Naive thymus-derived CD4-positive, alpha-beta T cell (primary cell): ENCODE results near the gene ZNRF3. TPM values are rescaled to one million over a fixed set of nuclear protein-coding genes. Genes with fewer than 3 reads are reported as not detected.

Experiments used
- ATAC-seq: fragments of 150-1000 bp; cut with Tn5 transposase; 2 replicates; pipeline ENCODE4 v1.10.0; 2021; ENCODE audit warnings: mild to moderate bottlenecking, moderate library complexity
- CTCF ChIA-PET: fragments of 350-600 bp; sonication (Branson Sonifier 250); formaldehyde crosslinking; loops from one replicate; lab custom pipeline; 2021; ENCODE audit warnings: antibody characterized with exemption; lab: Charles Lee
- POLR2A ChIA-PET: fragments of 350-600 bp; sonication (Branson Sonifier 250); formaldehyde crosslinking; loops from one replicate; lab custom pipeline; 2021; ENCODE audit warnings: antibody characterized with exemption, inconsistent platforms; lab: Charles Lee
- DNase-seq, 9 donors: peaks; one replicate each; pipeline versions ENCODE4 v3.0.0 to v3.0.0-alpha.2; 2020 to 2022; ENCODE audit warnings: mixed read lengths in 1 of 9
- H3K27ac ChIP-seq: one replicate; pipeline ENCODE4 v1.7.0; 2013; ENCODE audit warnings: mild to moderate bottlenecking, low read depth, low read length, moderate library complexity
- H3K27me3 ChIP-seq, 2 donors: one replicate each; pipeline ENCODE4 v1.7.0; 2013; ENCODE audit warnings: low read length in 2 of 2, mild to moderate bottlenecking in 2 of 2, moderate library complexity in 2 of 2; ENCODE audit not compliant: control insufficient read depth in 2 of 2, insufficient read depth in 2 of 2
- H3K36me3 ChIP-seq, 3 experiments: 1 replicate in 2 of 3; 2 replicates in 1 of 3; pipeline ENCODE4 v1.7.0; 2013; ENCODE audit warnings: low read length in 3 of 3, mild to moderate bottlenecking in 3 of 3, moderate library complexity in 1 of 3; ENCODE audit not compliant: insufficient read depth in 3 of 3, control insufficient read depth in 2 of 3
- H3K4me1 ChIP-seq, 2 donors: one replicate each; pipeline ENCODE4 v1.7.0; 2013; ENCODE audit warnings: low read length in 2 of 2, mild to moderate bottlenecking in 2 of 2, moderate library complexity in 1 of 2; ENCODE audit not compliant: control insufficient read depth in 2 of 2, insufficient read depth in 2 of 2
- H3K4me3 ChIP-seq: 2 replicates; pipeline ENCODE4 v1.7.0; 2013; ENCODE audit warnings: mild to moderate bottlenecking, low read length
- H3K9me3 ChIP-seq, 3 experiments: 1 replicate in 2 of 3; 2 replicates in 1 of 3; pipeline ENCODE4 v1.7.0; 2013; ENCODE audit warnings: low read length in 3 of 3; ENCODE audit not compliant: control insufficient read depth in 2 of 3
- H3K27ac Mint-ChIP-seq, 9 donors: one replicate each; pipeline ENCODE4 v1.8.0; 2020 to 2022; ENCODE audit warnings: mixed read lengths in 9 of 9, mild to moderate bottlenecking in 8 of 9, moderate library complexity in 5 of 9, inconsistent platforms in 2 of 9
- H3K27me3 Mint-ChIP-seq, 5 donors: one replicate each; pipeline ENCODE4 v1.8.0; 2021 to 2022; ENCODE audit warnings: mixed read lengths in 5 of 5, mild to moderate bottlenecking in 1 of 5
- H3K36me3 Mint-ChIP-seq, 5 donors: one replicate each; pipeline ENCODE4 v1.8.0; 2020 to 2022; ENCODE audit warnings: mixed read lengths in 5 of 5, mild to moderate bottlenecking in 3 of 5, inconsistent platforms in 1 of 5
- H3K4me1 Mint-ChIP-seq, 7 donors: one replicate each; pipeline ENCODE4 v1.8.0; 2020 to 2022; ENCODE audit warnings: mixed read lengths in 7 of 7, mild to moderate bottlenecking in 3 of 7, inconsistent platforms in 1 of 7
- H3K4me3 Mint-ChIP-seq, 10 donors: one replicate each; pipeline ENCODE4 v1.8.0; 2020 to 2022; ENCODE audit warnings: mild to moderate bottlenecking in 10 of 10, mixed read lengths in 10 of 10, moderate library complexity in 6 of 10, inconsistent platforms in 2 of 10
- H3K9me3 Mint-ChIP-seq, 11 donors: one replicate each; pipeline ENCODE4 v1.8.0; 2020 to 2022; ENCODE audit warnings: mixed read lengths in 11 of 11, mild to moderate bottlenecking in 4 of 11, inconsistent platforms in 1 of 11, moderate library complexity in 1 of 11
- intact Hi-C, 2 donors: fragments of 100-400 bp; cut with micrococcal nuclease; formaldehyde crosslinking; loops; one replicate each; pipeline ENCODE4 v1.15.1; 2023
- polyA plus RNA-seq, 2 donors: library from polyadenylated mRNA; unstranded; fragments of 300-500 nt; fragmentation: Illumina TruSeq; gene quantifications; one replicate each; pipeline ENCODE4 v1.2.3, GENCODE V29; 2021
- total RNA-seq, 6 experiments: library from RNA in 5 of 6; stranded (reverse) in 5 of 6; gene quantifications; 1 replicate in 5 of 6; 2 replicates in 1 of 6; pipeline ENCODE4 v1.2.3 and lab custom pipeline; 2021 to 2026

ZNRF3 gene
- total and polyA plus RNA-seq, 7 experiments from 2014 or later: 0.22 to 0.98 (median 0.63) TPM

- H3K4me3 ChIP-seq: no peak overlapping the region
- H3K4me1 ChIP-seq: peaks cover 6 to 7% of the 10 kb centered on the region in 2 donors
- ATAC-seq (no peak), DNase-seq (no peak)
- H3K4me1 Mint-ChIP-seq: peaks cover 12 to 22% (median 20%) of the 10 kb centered on the region in 7 donors
- no peak overlapping the region for H3K27ac Mint-ChIP-seq
- no peaks in the 10 kb centered on the region for H3K36me3 ChIP-seq
- no peaks in the 10 kb centered on the region for H3K9me3 Mint-ChIP-seq
- peaks cover 0 to 4% (median 0%) of the 10 kb centered on the region in 5 donors for H3K36me3 Mint-ChIP-seq
- H3K27me3 Mint-ChIP-seq: peaks cover 0 to 69% (median 0%) of the 10 kb centered on the region in 5 donors
- no peak overlapping the region for H3K4me3 Mint-ChIP-seq
- intact Hi-C loops: no loop called here
- ChIA-PET CTCF (interaction anchor here (0.5 kb wide), 1 partner anchor 217 kb away, joined by 3 read pairs; no protein-coding TSS in a partner anchor), POLR2A (no interaction called here)
- no peak overlapping the region for H3K27ac ChIP-seq
- no peaks in the 10 kb centered on the region for H3K9me3 ChIP-seq
- H3K27me3 ChIP-seq: no peaks in the 10 kb centered on the region
Observed at GRCh38 chr22:28903080-28903479, 19.7 kb downstream of the ZNRF3 start.

- H3K4me3 Mint-ChIP-seq: no peak overlapping the region
- H3K9me3 ChIP-seq: no peaks in the 10 kb centered on the region
- H3K27me3 Mint-ChIP-seq: peaks cover 0 to 73% (median 0%) of the 10 kb centered on the region in 5 donors
- H3K4me1 Mint-ChIP-seq: peaks cover 11 to 24% (median 18%) of the 10 kb centered on the region in 7 donors
- DNase-seq (no peak), ATAC-seq (no peak)
- intact Hi-C loops: no loop called here
- H3K4me1 ChIP-seq: peaks cover 5 to 7% of the 10 kb centered on the region in 2 donors
- H3K9me3 Mint-ChIP-seq: no peaks in the 10 kb centered on the region
- POLR2A ChIA-PET: no interaction called here
- no peak overlapping the region for H3K4me3 ChIP-seq
- CTCF ChIA-PET: no interaction called here
- no peaks in the 10 kb centered on the region for H3K36me3 ChIP-seq
- H3K27ac ChIP-seq: no peak overlapping the region
- no peak overlapping the region for H3K27ac Mint-ChIP-seq
- no peaks in the 10 kb centered on the region for H3K27me3 ChIP-seq
- peaks cover 0 to 4% (median 0%) of the 10 kb centered on the region in 5 donors for H3K36me3 Mint-ChIP-seq
Observed at GRCh38 chr22:28903729-28904128, 20.4 kb downstream of the ZNRF3 start.

DNA sequence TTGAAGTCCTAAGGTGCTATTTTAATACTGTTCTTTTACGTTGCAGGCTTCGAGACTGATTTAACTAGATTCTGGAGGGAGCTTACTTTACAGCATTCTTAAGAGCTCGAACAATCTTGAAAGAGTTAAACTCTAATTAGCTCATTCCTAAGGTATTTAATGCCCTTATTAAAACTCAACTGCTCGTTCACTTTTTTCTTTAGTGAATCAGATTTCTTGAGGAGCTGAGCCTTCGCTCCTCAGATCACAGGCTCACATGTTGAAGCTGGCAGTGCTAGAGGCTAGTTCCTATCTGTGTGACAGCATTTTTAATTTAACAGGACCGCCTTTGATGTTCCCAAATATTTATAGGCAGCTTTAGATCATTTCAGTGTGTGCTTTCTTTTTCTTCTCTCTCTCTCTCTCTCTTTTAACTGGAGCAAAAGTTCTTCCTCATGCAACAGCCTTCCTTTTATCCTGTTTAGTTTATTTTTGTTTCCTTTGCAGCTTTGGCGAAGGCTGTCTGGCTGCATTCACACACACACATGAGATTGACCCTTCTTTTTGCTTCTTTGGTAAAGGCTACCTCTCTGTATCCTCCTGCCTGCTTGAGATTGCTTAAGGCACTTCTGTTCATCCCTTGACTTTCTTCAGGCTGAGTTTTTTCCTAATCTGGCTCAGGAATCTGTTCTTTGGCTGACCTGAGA is 21.0 kb downstream of the ZNRF3 start:
- ATAC-seq: no peak
- Histone ChIP-seq H3K9me3 (no peaks in the 10 kb centered on the region), H3K36me3 (no peaks in the 10 kb centered on the region), H3K27me3 (no peaks in the 10 kb centered on the region), H3K27ac (no peak overlapping the region), H3K4me3 (no peak overlapping the region), H3K4me1 (peaks cover 0 to under 1% of the 10 kb centered on the region in 2 donors)
- ChIA-PET CTCF (interaction anchor here (0.6 kb wide), 1 partner anchor 473 kb away, joined by 3 read pairs; no protein-coding TSS in a partner anchor), POLR2A (interaction anchor here (0.6 kb wide), 1 partner anchor 19 kb away, joined by 5 read pairs; no protein-coding TSS in a partner anchor)
- intact Hi-C loops: no loop called here
- no peak overlapping the region for H3K4me3 Mint-ChIP-seq
- H3K36me3 Mint-ChIP-seq: peaks cover 0 to 4% (median 0%) of the 10 kb centered on the region in 5 donors
- no peaks in the 10 kb centered on the region for H3K9me3 Mint-ChIP-seq
- no peak for DNase-seq
- H3K27ac Mint-ChIP-seq: no peak overlapping the region
- H3K27me3 Mint-ChIP-seq: peaks cover 0 to 72% (median 0%) of the 10 kb centered on the region in 5 donors
- peaks cover 5 to 23% (median 14%) of the 10 kb centered on the region in 7 donors for H3K4me1 Mint-ChIP-seq

- intact Hi-C loops: no loop called here
- DNase-seq: no peak
- H3K4me3 ChIP-seq: no peak overlapping the region
- no peaks in the 10 kb centered on the region for H3K9me3 Mint-ChIP-seq
- ChIA-PET POLR2A (no interaction called here), CTCF (interaction anchor here (0.6 kb wide), 1 partner anchor 474 kb away, joined by 3 read pairs; no protein-coding TSS in a partner anchor)
- H3K36me3 ChIP-seq: no peaks in the 10 kb centered on the region
- H3K27ac Mint-ChIP-seq: no peak overlapping the region
- peaks cover 0 to 68% (median 0%) of the 10 kb centered on the region in 5 donors for H3K27me3 Mint-ChIP-seq
- H3K4me3 Mint-ChIP-seq: no peak overlapping the region
- peaks cover 0 to 4% (median 0%) of the 10 kb centered on the region in 5 donors for H3K36me3 Mint-ChIP-seq
- ATAC-seq: no peak
- H3K4me1 Mint-ChIP-seq: peaks cover 0 to 19% (median 5%) of the 10 kb centered on the region in 7 donors
- no peaks in the 10 kb centered on the region for H3K9me3 ChIP-seq
- no peak overlapping the region for H3K27ac ChIP-seq
- H3K4me1 ChIP-seq: no peaks in the 10 kb centered on the region
- H3K27me3 ChIP-seq: no peaks in the 10 kb centered on the region
Observed at GRCh38 chr22:28905256-28905832, 22.0 kb downstream of the ZNRF3 start.

DNA sequence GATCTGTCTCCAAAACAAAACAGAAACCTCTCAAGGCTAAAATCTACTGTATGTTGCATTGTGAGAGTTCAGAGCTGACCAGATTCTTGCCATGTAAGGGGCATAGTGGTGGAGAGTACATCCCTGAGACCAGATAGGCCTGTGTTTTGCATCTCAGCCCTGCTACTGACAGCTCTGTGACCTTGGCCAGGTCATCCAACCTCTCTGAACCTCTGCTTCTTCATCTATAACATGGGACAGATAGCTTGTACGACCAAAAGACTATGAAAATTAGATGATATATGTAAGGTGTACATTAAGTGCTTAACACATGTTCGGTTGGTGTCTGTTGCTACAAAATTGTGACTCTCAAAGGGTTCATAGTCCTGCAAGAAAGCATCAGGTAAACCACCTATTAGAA is 22.9 kb downstream of the ZNRF3 start:
- Mint-ChIP-seq H3K4me1 (peaks cover 0 to 21% (median 5%) of the 10 kb centered on the region in 7 donors), H3K4me3 (no peak overlapping the region), H3K36me3 (peaks cover 0 to 1% (median 0%) of the 10 kb centered on the region in 5 donors), H3K9me3 (no peaks in the 10 kb centered on the region), H3K27ac (no peak overlapping the region), H3K27me3 (peaks cover 0 to 72% (median 7%) of the 10 kb centered on the region in 5 donors)
- ATAC-seq: no peak
- intact Hi-C loops: no loop called here
- ChIA-PET CTCF (no interaction called here), POLR2A (no interaction called here)
- H3K36me3 ChIP-seq: no peaks in the 10 kb centered on the region
- H3K4me3 ChIP-seq: no peak overlapping the region
- no peaks in the 10 kb centered on the region for H3K27me3 ChIP-seq
- no peaks in the 10 kb centered on the region for H3K9me3 ChIP-seq
- no peaks in the 10 kb centered on the region for H3K4me1 ChIP-seq
- H3K27ac ChIP-seq: no peak overlapping the region
- no peak for DNase-seq

DNA sequence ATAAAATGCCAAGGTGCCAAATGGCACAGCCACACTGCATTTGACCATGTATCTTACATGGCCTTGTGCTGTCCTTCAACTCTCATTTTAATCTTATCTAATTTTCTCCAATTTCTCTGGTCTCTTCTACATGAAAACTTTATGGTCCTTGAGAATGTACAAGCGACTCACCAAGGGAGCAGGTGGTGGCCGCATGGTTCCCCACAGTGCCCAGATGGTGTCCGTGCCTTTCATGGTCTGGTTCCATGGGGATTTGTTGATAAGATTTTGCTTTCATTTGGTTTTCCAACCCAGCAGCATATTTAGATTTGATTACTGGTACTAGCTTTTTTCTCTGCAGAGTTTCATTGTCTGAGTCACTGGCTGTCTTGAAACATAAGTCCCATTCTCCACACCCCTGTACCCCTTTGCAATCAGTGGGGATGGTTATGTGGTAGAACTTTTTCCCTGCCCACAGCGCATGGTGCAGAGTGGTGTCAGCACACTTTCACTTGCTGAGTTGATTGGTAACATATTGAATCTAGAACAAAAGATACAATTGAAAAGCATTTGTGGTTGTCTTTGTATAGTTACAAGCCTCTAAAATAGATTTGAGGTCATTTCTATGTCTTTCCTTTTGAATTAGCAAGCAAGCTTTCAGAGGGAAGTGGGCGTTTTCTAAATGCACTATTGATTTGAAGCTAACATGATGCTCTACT is 24.1 kb downstream of the ZNRF3 start:
- ATAC-seq (no peak), DNase-seq (peak in 1 of 9 donors; percentile 59)
- H3K4me3 ChIP-seq: no peak overlapping the region
- Mint-ChIP-seq H3K4me1 (peaks cover 0 to 21% (median 4%) of the 10 kb centered on the region in 7 donors), H3K36me3 (peaks cover 0 to 1% (median 0%) of the 10 kb centered on the region in 5 donors), H3K4me3 (no peak overlapping the region), H3K27ac (no peak overlapping the region), H3K9me3 (no peaks in the 10 kb centered on the region), H3K27me3 (peaks cover 0 to 76% (median 7%) of the 10 kb centered on the region in 5 donors)
- H3K36me3 ChIP-seq: no peaks in the 10 kb centered on the region
- intact Hi-C loops: no loop called here
- H3K9me3 ChIP-seq: no peaks in the 10 kb centered on the region
- H3K27ac ChIP-seq: no peak overlapping the region
- H3K4me1 ChIP-seq: no peaks in the 10 kb centered on the region
- H3K27me3 ChIP-seq: no peaks in the 10 kb centered on the region
- POLR2A ChIA-PET: no interaction called here
- CTCF ChIA-PET: interaction anchor here (0.7 kb wide), 1 partner anchor 121 kb away, joined by 3 read pairs; no protein-coding TSS in a partner anchor
